HepG2 (cell line): ENCODE results near the gene NOG. TPM values are rescaled to one million over a fixed set of nuclear protein-coding genes. Genes with fewer than 3 reads are reported as not detected.

ENCODE experiments used
- ATAC-seq: fragments of 200-7000 bp; cut with Tn5 transposase; 3 replicates; pipeline ENCODE4 v1.9.1; 2020; ENCODE audit warnings: mild to moderate bottlenecking, moderate library complexity
- BruUV-seq: library from RNA; stranded (reverse); fragments of 400-500 nt; replicated peaks from 2 replicates; lab custom pipeline; 2021; lab: Mats Ljungman, UMichigan
- CTCF ChIA-PET: fragments of 300-600 bp; formaldehyde crosslinking; extraction: SDS; loops from one replicate; lab custom pipeline; 2021; ENCODE audit warnings: low total read pairs, inconsistent platforms, low intra/inter-chr PET ratio; lab: Yijun Ruan, JAX
- POLR2A ChIA-PET: fragments of 350-600 bp; sonication (Branson Sonifier 250); formaldehyde crosslinking; loops from one replicate; lab custom pipeline; 2020; ENCODE audit warnings: antibody characterized with exemption, inconsistent platforms; lab: Yijun Ruan, JAX
- DNase-seq: peaks from one replicate; pipeline ENCODE4 v3.0.0-alpha.2; 2015; ENCODE audit warnings: low spot score
- FAIRE-seq: peaks from 3 replicates; lab custom pipeline; 2011; peaks lifted over from hg19 to GRCh38; lab: Jason Lieb, UNC
- H2AFZ ChIP-seq: one replicate; pipeline ENCODE4 v1.6.1; 2011; ENCODE audit warnings: low read length, inconsistent platforms
- H3K27ac ChIP-seq: fragments of 300-600 bp; 3 replicates; pipeline ENCODE4 v1.8.0; 2011; ENCODE audit warnings: mixed run types, mild to moderate bottlenecking, mixed read lengths, low read length, inconsistent platforms; ENCODE audit not compliant: insufficient read depth; ENCODE audit errors: extremely low read length
- H3K27me3 ChIP-seq, 2 experiments: fragments of 200-600 bp in 1 of 2; 2 replicates in 1 of 2; 3 replicates in 1 of 2; pipeline versions ENCODE4 v1.6.0 to v1.8.0; 2011; ENCODE audit warnings: low read length in 2 of 2, mild to moderate bottlenecking in 2 of 2, moderate library complexity in 2 of 2, inconsistent platforms in 1 of 2; ENCODE audit not compliant: insufficient read depth in 2 of 2, control insufficient read depth in 1 of 2
- H3K36me3 ChIP-seq, 2 experiments: fragments of 200-600 bp in 1 of 2; replicated peaks in 1 of 2; 2 replicates in 1 of 2; 3 replicates in 1 of 2; pipeline versions ENCODE4 v1.5.1 to v1.8.0; 2011; ENCODE audit warnings: low read length in 2 of 2, inconsistent platforms in 1 of 2; ENCODE audit not compliant: insufficient read depth in 2 of 2, control insufficient read depth in 1 of 2
- H3K4me1 ChIP-seq: 2 replicates; pipeline ENCODE4 v1.5.1; 2012; ENCODE audit warnings: low read length, inconsistent platforms; ENCODE audit not compliant: insufficient read depth
- H3K4me2 ChIP-seq: 2 replicates; pipeline ENCODE4 v1.6.0; 2011; ENCODE audit warnings: low read depth, low read length, inconsistent platforms
- H3K4me3 ChIP-seq, 3 experiments: fragments of 200-600 bp in 1 of 3; sonication (generic), shearing (Covaris generic) in 1 of 3; replicated peaks in 1 of 3; 2 replicates each; pipeline ENCODE4 v1.5.1; 2011 to 2016; ENCODE audit warnings: low read length in 3 of 3, inconsistent platforms in 2 of 3, low read depth in 2 of 3, mild to moderate bottlenecking in 2 of 3, control low read depth in 1 of 3, mixed read lengths in 1 of 3; ENCODE audit not compliant: insufficient read depth in 1 of 3
- H3K79me2 ChIP-seq: one replicate; pipeline ENCODE4 v1.6.1; 2011; ENCODE audit warnings: low read length, inconsistent platforms; ENCODE audit not compliant: insufficient read depth
- H3K9ac ChIP-seq: 2 replicates; pipeline ENCODE4 v1.6.0; 2011; ENCODE audit warnings: mild to moderate bottlenecking, low read depth, low read length, inconsistent platforms; ENCODE audit not compliant: insufficient read depth
- H3K9me3 ChIP-seq: 2 replicates; pipeline ENCODE4 v1.5.1; 2012; ENCODE audit warnings: mild to moderate bottlenecking, low read length
- H4K20me1 ChIP-seq: 2 replicates; pipeline ENCODE4 v1.6.0; 2011; ENCODE audit warnings: inconsistent platforms, mild to moderate bottlenecking, low read length, moderate library complexity; ENCODE audit not compliant: insufficient read depth
- CTCF ChIP-seq: sonication (generic); formaldehyde crosslinking; IDR thresholded peaks from 2 replicates; pipeline ENCODE4 v1.5.0; 2020; ENCODE audit warnings: mild to moderate bottlenecking, missing genetic modification reagents, moderate library complexity
- FOXK1 ChIP-seq: sonication (generic); formaldehyde crosslinking; IDR thresholded peaks from 2 replicates; pipeline ENCODE4 v1.4.0; 2020; ENCODE audit warnings: low read depth, missing genetic modification reagents, borderline replicate concordance
- GABPB1 ChIP-seq: IDR thresholded peaks from 2 replicates; pipeline ENCODE4 v1.6.1; 2016; ENCODE audit warnings: mild to moderate bottlenecking, missing genetic modification reagents, moderate library complexity, missing compliant biosample characterization
- NONO ChIP-seq, 2 experiments: fragments of 450-650 bp in 1 of 2; sonication (generic) in 1 of 2; formaldehyde crosslinking in 1 of 2; IDR thresholded peaks in 1 of 2; conservative IDR thresholded peaks in 1 of 2; 2 replicates each; pipeline versions ENCODE4 v1.6.1 to v1.8.0; 2017 to 2022; ENCODE audit warnings: mild to moderate bottlenecking in 1 of 2, missing genetic modification reagents in 1 of 2, moderate library complexity in 1 of 2
- NR2F1 ChIP-seq, 2 experiments: fragments of 450-650 bp in 1 of 2; formaldehyde crosslinking in 1 of 2; IDR thresholded peaks; 2 replicates each; pipeline versions ENCODE4 v1.5.0 to v1.6.1; 2016 to 2020; ENCODE audit warnings: mild to moderate bottlenecking in 1 of 2, missing compliant biosample characterization in 1 of 2, missing genetic modification reagents in 1 of 2, moderate library complexity in 1 of 2
- USF2 ChIP-seq, 2 experiments: sonication (generic) in 1 of 2; formaldehyde crosslinking in 1 of 2; IDR thresholded peaks; 2 replicates each; pipeline versions ENCODE4 v1.5.1 to v1.6.1; 2011 to 2020; ENCODE audit warnings: borderline replicate concordance in 1 of 2, low read depth in 1 of 2, low read length in 1 of 2, mild to moderate bottlenecking in 1 of 2, missing genetic modification reagents in 1 of 2, moderate library complexity in 1 of 2
- ZNF678 ChIP-seq: sonication (generic); formaldehyde crosslinking; IDR thresholded peaks from 2 replicates; pipeline ENCODE4 v1.4.0; 2020; ENCODE audit warnings: mild to moderate bottlenecking, missing genetic modification reagents
- ZNF891 ChIP-seq: sonication (generic); formaldehyde crosslinking; IDR thresholded peaks from 2 replicates; pipeline ENCODE4 v1.5.0; 2020; ENCODE audit warnings: mild to moderate bottlenecking, missing genetic modification reagents
- WGBS: methylation state at CpG from one replicate; pipeline ENCODE4 v1.1.6; 2017; ENCODE audit warnings: low lambda C conversion rate; 5-methylcytosine and 5-hydroxymethylcytosine counted together
- in situ Hi-C: cut with HindIII; loops from 2 replicates; pipeline ENCODE4 v1.10.0; 2017; ENCODE audit warnings: low pct_unique_long_range_greater_than_20kb; ENCODE audit not compliant: extremely low pct_ligation_motif_present
- intact Hi-C: fragments of 100-400 bp; cut with micrococcal nuclease; formaldehyde crosslinking; loops from one replicate; pipeline ENCODE4 v1.10.0; 2022; ENCODE audit not compliant: unreplicated experiment
- polyA plus RNA-seq, 8 experiments: library from polyadenylated mRNA; depleted of rRNA in 3 of 8; stranded (reverse) in 7 of 8; unstranded in 1 of 8; fragments of >200 nt; fragmentation: Illumina TruSeq in 4 of 8; extraction: Trizol in 4 of 8; gene quantifications; 2 replicates each; pipeline versions ENCODE4 v1.2.1 to v1.2.3, GENCODE V29; 2011 to 2016; ENCODE audit warnings: low read depth in 4 of 8, missing spikeins in 1 of 8, mixed read lengths in 1 of 8; ENCODE audit not compliant: insufficient read depth in 1 of 8
- total RNA-seq, 5 experiments: library from RNA; depleted of rRNA; stranded (reverse); fragments of >200 nt; fragmentation: Illumina TruSeq; extraction: Trizol; gene quantifications; 2 replicates each; pipeline ENCODE4 v1.2.3, GENCODE V29; 2016; ENCODE audit warnings: low read depth in 1 of 5

Gene NOG
- total and polyA plus RNA-seq, 2 of the 13 experiments (the other 11 are each of a cell fraction or from before 2014, with no cell fraction given) = not detected

- H3K9ac ChIP-seq = no peak overlapping the region
- 0 out of 2 replicates have a peak, but pooled peaks have one; percentile 23 for TF ChIP-seq CTCF (CRISPR knock-in tag)
- TF ChIP-seq FOXK1 (CRISPR knock-in tag) = no peak
- TF ChIP-seq ZNF678 (CRISPR knock-in tag) = no peak
- no peak for TF ChIP-seq NR2F1 (CRISPR knock-in tag; IDR thresholded peaks at IDR 0.05)
- no peak for TF ChIP-seq GABPB1 (CRISPR knock-in tag)
- TF ChIP-seq ZNF891 (CRISPR knock-in tag) = no peak
- no peak for TF ChIP-seq NONO (IDR thresholded peaks at IDR 0.05)
- no peak for TF ChIP-seq NONO (CRISPR knock-in tag; conservative IDR thresholded peaks at IDR 0.05)
- TF ChIP-seq USF2 (IDR thresholded peaks at IDR 0.05; ENCODE audit: low read depth, low read length) = no peak
- no peak for TF ChIP-seq USF2 (CRISPR knock-in tag; IDR thresholded peaks at IDR 0.05; ENCODE audit: borderline replicate concordance)
- TF ChIP-seq, all 625 proteins: peak for 1
- H3K4me3 ChIP-seq = no peak overlapping the region
- peak; percentile 99 for ATAC-seq
- in situ Hi-C loops (no loop called here), intact Hi-C loops (no loop called here)
- no peak overlapping the region for H3K4me2 ChIP-seq
- H4K20me1 ChIP-seq = no peaks in the 10 kb centered on the region
- CTCF ChIA-PET = no interaction called here
- H3K9me3 ChIP-seq = no peaks in the 10 kb centered on the region
- peak; percentile 10 for DNase-seq
- FAIRE-seq = peak; percentile 67
- no TSS peak for BruUV-seq
- H3K27me3 ChIP-seq = peaks cover 0 to 1% of the 10 kb centered on the region in 2 experiments; a peak in 3 of 5 replicates
- 11% methylated on average over 5 of the region's 7 CpGs for WGBS
- no peak overlapping the region for H2AFZ ChIP-seq
- no peaks in the 10 kb centered on the region for H3K4me1 ChIP-seq
- no peaks in the 10 kb centered on the region for H3K79me2 ChIP-seq
- POLR2A ChIA-PET = no interaction called here
- no peak overlapping the region for H3K27ac ChIP-seq
- no peaks in the 10 kb centered on the region for H3K36me3 ChIP-seq
These were observed 36.1 kb downstream of the NOG start for GRCh38 chr17:56629531-56630075.
